ENCODE data around the gene CEP41.

The CEP41 gene

GRCh38 chr7:130345136-130345535 is 95.7 kb downstream of the CEP41 start:
- no peak for DNase-seq
- no peaks in the 10 kb centered on the region for H3K36me3 ChIP-seq (replicated peaks; ENCODE audit: insufficient read depth, low read length)
- no peak for TF ChIP-seq EZH2 (optimal IDR thresholded peaks at IDR 0.05; ENCODE audit: low read depth, low read length)
- no peak overlapping the region for H2AFZ ChIP-seq (ENCODE audit: low read length)
- no peaks in the 10 kb centered on the region for H3F3A ChIP-seq (ENCODE audit: insufficient read depth, low read length)
- H3K27me3 ChIP-seq (replicated peaks; ENCODE audit: insufficient read depth, low read length), result no peaks in the 10 kb centered on the region
- no peak overlapping the region for H3K27ac ChIP-seq (ENCODE audit: low read length)
- H4K20me1 ChIP-seq (ENCODE audit: insufficient read depth, low read length), result no peaks in the 10 kb centered on the region
- H3K9me2 ChIP-seq (replicated peaks; ENCODE audit: insufficient read depth, low read length), result no peaks in the 10 kb centered on the region
- no peak overlapping the region for H3K9ac ChIP-seq (ENCODE audit: low read length)
- no peak overlapping the region for H3K4me3 ChIP-seq (ENCODE audit: low read length)
- H3K4me2 ChIP-seq (ENCODE audit: low read depth, low read length), result no peak overlapping the region
- no peaks in the 10 kb centered on the region for H3K4me1 ChIP-seq (ENCODE audit: low read length)
- no peaks in the 10 kb centered on the region for H3K9me3 ChIP-seq (replicated peaks; ENCODE audit: insufficient read depth, low read length)
- H3K79me2 ChIP-seq (ENCODE audit: low read length), result no peaks in the 10 kb centered on the region

- no peak within 1 kb of the TSS for H3K4me3 ChIP-seq (ENCODE audit: low read length)
- H3K36me3 ChIP-seq (replicated peaks; ENCODE audit: insufficient read depth, low read length), result no peaks in the 10 kb centered on the region
- H2AFZ ChIP-seq (ENCODE audit: low read length), result no peak within 1 kb of the TSS
- no peaks in the 10 kb centered on the region for H3K79me2 ChIP-seq (ENCODE audit: low read length)
- no peaks in the 10 kb centered on the region for H3K9me2 ChIP-seq (replicated peaks; ENCODE audit: insufficient read depth, low read length)
- H3K27me3 ChIP-seq (replicated peaks; ENCODE audit: insufficient read depth, low read length), result no peaks in the 10 kb centered on the region
- H3K9ac ChIP-seq (ENCODE audit: low read length), result no peak within 1 kb of the TSS
- no peak for DNase-seq
- H3K27ac ChIP-seq (ENCODE audit: low read length), result no peak within 1 kb of the TSS
- H3F3A ChIP-seq (ENCODE audit: insufficient read depth, low read length), result no peaks in the 10 kb centered on the region
- H3K4me2 ChIP-seq (ENCODE audit: low read depth, low read length), result no peak within 1 kb of the TSS
- no peaks in the 10 kb centered on the region for H3K9me3 ChIP-seq (replicated peaks; ENCODE audit: insufficient read depth, low read length)
- H3K4me1 ChIP-seq (ENCODE audit: low read length), result no peaks in the 10 kb centered on the region
- no peak for TF ChIP-seq CTCF (IDR thresholded peaks at IDR 0.05; ENCODE audit: low read length)
- TF ChIP-seq EZH2phosphoT487 (IDR thresholded peaks at IDR 0.05; ENCODE audit: low read length), result no peak
- no peak for TF ChIP-seq EZH2 (optimal IDR thresholded peaks at IDR 0.05; ENCODE audit: low read depth, low read length)
- H4K20me1 ChIP-seq (ENCODE audit: insufficient read depth, low read length), result no peaks in the 10 kb centered on the region
Observed at GRCh38 chr7:130344271-130344866, 96.4 kb downstream of the CEP41 start, which contains the start of gene CPA5. Gene CPA5 (plus strand): TSS chr7:130344816. CDS start chr7:130346486, 1,670 bp downstream.
